GM21447 (cell line): ENCODE results near the gene KIAA0408.

Experiments
- ATAC-seq: cut with Tn5 transposase; IDR thresholded peaks from one replicate; pipeline ENCODE4 v1.9.1; 2021; ENCODE audit not compliant: unreplicated experiment

KIAA0408 gene

DNA sequence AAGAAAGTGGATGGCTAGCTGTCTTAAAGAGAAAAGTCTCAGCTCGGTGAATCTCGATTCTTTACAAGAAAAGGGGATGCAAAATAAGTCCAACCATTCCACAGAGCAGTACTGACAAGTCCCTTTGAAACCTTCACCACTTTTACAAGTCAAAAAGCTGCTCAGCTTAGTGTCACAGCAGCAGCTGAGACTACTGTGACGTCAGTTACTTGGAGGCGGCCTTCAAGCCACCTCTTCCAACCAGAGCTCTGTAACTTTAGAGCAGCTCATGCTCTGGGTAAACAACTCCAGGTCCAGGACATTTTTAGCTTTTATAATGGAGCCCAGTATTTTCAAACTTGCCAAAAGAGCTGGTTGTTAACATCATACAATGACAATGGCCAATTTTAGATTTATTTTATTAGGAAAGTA lies at the start of gene KIAA0408:
Gene KIAA0408, minus strand, starts transcription at position 159 of the 411 bp plus-strand sequence. CDS start 5,408 bp downstream, outside the sequence.
- no peak for ATAC-seq

DNA sequence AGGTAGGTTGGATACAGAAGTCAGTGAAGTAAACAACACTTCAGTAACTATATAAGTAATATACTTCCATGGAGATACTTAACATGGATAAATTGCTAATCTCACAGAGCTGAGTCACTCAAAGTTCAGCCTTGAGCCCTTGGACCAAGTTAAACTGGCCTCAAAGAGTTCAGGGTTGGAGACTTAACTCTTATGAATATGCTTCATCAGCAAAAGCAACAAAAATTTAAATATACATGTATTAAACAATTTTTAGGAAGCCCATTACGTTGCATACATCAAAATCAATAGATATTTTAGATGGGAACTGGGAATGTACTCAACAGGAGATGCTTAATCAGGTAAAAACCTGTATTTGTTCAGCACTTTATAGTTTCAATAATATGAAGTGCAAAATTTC lies 47.7 kb upstream of the KIAA0408 start:
- ATAC-seq = no peak

DNA sequence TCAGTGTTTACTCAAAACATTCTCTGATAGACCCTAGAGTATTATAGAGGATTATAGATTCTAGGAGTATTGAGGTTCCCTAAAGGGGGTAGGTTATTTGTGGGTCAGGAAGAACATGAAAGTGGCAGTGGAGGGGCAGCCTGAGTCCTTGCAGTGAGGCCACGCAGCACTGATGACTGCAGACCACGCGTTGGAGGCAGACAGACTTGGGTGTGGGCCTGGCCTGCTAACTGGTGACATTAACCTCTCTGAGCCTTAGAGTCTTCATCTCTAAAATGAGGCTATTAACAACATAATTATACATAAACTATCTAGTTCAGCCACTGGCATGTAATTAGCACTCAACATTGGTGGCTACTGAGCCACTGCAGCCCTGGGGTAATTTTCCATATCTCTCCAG lies 43.8 kb upstream of the KIAA0408 start:
- ATAC-seq = no peak

DNA sequence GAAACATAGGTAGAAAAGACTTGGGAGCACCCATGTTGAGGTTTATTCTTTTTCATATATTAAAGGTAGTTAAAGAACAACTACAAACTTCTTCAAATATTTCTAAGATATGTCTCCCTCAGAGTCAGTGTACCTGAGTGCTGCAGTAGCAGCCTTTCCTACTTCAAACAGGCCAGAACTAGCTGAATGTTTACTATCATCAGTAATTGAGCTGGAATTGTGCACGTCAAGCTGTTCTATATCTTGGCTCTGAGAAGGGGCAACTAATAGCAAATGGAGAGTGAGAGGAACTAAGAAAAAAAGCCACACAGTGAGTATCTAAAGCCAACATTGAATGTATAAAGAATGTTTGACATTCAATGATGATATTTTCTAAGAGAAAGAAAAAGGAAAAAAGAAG lies 38.2 kb upstream of the KIAA0408 start:
- ATAC-seq = no peak

DNA sequence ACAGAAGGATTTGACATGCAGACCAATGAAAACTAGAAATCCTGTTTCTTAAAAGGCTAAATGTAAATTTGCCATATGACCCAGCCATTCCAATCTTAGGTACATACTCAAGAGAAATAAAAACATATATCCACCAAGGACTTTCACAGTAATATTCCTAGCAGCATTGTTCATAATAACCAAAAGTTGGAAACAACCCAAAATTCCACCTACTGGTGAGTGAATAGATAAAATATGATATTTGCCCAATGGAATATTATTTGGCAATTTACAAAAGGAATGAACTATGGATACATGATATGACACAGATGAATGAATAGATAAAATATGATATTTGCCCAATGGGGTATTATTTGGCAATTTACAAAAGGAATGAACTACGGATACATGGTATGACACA lies 37.3 kb upstream of the KIAA0408 start:
- ATAC-seq = no peak

DNA sequence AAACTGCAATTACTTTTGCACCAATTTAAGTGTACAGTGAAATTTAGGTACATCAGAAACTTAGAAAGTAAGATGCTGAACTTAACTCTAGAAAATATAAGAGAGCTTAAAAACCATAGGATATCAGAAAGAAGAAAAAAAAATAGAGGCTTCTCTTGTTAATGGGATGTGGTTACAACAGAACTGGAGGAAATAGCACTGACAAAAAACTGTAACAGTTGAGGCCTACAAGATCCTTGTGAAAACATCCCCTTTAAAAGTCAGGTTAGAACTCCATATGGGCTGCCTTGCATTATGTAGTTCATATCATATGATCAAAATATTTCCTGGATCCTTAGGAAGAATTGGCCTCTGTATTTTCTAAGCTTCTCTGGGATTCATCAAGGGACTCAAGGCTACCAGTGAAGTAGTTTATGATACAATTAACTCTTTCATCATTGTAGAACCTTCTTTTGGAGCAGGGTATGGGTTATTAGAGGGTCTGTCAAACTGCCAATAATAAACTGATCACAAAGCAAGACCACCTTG lies 35.1 kb upstream of the KIAA0408 start:
- ATAC-seq = no peak

DNA sequence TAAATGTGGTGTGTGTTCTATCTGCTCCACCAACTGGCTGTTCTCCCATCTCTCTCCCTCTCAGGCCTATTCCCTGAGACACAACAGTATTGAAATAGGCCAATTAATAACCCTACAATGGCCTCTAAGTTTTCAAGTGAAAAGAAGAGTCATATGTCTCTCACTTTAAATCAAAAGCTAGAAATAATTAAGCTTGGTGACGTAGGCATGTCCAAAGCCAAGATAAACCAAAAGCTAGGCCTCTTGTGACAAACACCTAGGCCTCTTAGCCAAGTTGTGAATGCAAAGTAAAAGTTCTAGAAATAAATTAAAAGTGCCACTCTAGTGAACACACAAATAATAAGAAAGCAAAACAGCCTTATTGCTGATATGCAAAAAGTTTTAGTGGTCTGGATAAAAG lies 30.1 kb upstream of the KIAA0408 start:
- no peak for ATAC-seq

DNA sequence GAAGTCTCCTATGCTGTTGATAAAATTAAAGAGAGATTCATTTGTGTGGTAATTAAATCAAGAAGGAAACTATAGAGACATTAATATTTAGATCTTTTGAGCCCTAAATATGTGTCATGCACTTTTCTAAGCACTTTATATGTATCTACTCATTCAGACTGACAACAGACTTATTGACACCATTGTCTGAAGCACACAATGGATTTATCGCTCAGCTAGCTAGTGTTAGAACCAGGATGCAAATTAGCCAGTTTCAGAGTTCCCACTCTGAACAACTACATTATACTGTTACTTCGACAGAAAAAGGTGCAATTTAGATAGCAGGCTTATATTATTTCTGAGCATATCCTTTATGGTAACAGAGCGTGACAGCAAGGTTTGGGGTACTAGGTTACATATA lies 27.7 kb upstream of the KIAA0408 start:
- no peak for ATAC-seq

DNA sequence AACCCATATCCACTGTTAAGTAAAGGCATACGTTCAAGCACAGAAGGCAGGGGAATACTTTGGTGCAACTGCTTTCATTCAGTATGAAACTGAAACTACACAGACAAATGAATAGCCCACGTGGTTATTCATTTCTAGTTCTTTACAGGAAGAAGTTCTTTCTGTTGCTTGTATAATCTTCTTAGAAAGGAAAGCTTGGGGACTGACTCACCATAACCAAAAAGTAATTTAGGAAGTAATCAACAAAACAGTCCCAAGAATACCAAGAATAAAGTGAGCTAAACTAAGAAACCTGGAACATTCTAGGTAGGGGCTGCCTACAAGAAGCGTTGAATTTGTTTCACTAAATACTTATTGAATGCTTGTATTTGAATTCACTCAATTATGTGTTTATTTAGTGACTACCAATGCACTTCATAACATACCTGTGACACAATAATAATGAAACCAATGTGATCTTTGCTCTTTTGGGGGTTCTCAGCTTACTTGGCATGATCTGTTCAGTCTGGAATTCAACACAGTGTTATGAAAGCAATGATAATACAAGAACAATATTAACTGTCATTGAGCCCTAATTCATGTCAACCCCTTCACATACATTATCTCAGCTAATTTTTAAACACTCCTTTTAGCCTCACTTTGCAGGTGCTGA lies 25.1 kb upstream of the KIAA0408 start:
- peak; percentile 100 for ATAC-seq

DNA sequence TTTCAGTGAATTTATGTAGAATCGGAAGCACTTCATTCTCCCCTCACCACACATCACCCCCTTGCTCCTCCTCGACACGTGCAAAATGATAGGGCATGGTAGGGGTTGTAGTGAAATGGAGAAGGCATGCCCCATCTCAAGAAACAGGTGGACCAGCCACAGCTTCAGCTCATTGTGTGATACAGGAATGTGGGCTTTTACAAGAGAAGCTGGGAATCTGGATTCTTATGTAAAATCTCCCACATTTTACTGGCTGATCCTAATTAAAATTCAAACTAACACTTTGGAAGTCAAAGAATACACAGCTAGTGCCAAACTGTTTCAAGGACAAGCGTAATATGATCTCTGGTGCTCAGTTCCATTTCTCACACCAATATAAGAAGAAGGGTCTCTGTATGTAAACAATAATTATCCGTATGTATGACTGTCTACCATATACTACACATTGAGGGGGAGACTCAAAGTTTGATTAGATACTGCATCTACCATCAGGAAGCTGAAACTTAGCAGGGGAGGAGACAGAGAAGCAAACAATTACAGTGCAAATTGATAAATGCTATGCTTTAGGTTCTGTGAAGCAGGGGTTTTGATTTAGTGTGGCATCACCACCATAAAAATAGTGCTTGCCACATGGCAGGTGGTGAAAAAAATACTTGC lies 24.3 kb upstream of the KIAA0408 start:
- peak; percentile 16 for ATAC-seq

DNA sequence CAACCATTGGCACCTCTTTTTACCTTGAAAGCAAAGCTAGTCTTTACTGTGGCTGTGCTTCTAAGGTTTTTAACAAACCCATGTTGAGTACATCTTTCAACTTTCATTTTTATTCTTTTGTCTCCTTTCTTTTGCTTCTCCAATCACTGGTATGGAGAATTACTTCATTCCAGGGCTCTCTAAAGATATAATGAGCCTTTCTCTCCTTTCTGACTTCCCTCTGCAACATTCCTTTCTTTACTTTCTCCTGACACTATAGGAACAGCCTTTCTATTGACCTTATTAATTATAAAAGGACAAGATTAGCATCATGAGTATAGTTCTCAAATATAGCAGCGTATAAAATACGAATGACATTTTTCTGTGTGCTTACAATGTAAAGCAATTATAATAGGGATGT lies 23.1 kb upstream of the KIAA0408 start:
- no peak for ATAC-seq

DNA sequence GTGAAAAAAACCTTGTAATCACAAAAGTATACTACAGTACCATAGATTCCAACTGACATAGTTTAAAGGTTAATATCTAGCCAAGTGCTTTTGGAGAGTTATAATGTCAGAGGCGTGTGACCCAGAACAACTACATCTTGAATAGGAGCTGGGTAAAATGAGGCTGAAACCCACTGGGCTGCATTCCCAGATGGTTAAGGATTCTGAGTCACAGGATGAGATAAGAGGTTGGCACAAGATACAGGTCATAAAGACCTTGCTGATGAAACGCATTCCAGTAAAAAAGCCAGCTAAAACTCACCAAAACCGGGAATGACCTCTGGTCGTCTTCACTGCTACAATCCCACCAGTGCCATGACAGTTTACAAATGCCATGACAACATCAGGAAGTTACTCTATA lies 22.4 kb upstream of the KIAA0408 start:
- ATAC-seq = no peak

DNA sequence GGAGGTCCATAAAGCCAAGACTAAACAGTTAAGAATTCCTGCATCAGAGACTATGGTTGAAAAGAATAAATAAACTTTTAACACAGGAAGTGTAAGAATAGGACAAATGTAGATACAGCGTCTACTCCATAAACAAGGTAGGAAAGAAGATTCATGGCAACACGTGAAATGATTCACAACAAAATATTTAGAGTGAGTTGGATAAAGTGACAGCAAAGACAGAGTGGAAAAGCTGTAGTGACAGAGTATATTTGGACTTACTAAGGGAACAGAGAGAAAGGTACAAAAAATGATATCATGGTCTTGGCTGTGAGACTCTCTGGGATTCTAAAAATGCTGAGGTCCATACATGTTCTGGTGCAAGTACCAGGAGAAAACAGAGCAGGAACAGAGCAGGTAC lies 21.9 kb upstream of the KIAA0408 start:
- no peak for ATAC-seq

DNA sequence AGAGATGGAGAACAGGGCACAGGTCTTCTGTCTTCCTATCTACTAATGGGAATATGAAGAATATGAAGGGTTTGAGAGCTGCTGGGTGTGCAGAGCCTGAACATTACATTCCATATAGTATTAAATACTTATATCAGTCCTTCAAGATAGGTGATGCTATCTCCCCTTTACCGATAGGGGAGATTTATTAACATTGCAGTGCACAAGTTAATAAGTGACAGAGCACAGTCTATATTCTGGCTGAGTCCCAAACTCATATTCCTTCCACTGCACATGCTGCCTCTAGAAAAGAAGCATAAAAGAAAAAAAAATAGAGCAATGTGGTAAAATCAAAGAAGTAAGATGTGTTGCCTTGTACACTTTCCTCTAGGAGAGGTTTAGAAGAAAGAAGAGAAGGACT lies 18.5 kb upstream of the KIAA0408 start:
- no peak for ATAC-seq

DNA sequence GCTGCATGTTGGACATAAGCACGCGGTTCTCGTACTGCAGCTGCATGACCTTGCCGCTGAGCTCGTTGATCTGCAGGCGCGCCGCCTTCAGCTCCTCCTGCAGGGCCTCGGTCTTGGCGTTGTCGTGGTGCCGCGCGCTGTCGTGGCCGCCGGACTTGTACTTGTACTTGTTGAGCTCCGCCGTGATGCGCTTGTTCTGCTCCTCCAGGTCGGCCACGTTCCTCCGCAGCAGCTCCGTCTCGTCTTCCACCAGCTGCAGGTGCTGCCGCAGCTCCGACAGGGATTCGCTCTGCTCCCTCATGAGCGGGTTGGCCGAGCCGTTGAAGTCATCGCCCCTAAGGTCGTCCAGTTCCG lies 16.6 kb upstream of the KIAA0408 start:
- ATAC-seq = no peak

DNA sequence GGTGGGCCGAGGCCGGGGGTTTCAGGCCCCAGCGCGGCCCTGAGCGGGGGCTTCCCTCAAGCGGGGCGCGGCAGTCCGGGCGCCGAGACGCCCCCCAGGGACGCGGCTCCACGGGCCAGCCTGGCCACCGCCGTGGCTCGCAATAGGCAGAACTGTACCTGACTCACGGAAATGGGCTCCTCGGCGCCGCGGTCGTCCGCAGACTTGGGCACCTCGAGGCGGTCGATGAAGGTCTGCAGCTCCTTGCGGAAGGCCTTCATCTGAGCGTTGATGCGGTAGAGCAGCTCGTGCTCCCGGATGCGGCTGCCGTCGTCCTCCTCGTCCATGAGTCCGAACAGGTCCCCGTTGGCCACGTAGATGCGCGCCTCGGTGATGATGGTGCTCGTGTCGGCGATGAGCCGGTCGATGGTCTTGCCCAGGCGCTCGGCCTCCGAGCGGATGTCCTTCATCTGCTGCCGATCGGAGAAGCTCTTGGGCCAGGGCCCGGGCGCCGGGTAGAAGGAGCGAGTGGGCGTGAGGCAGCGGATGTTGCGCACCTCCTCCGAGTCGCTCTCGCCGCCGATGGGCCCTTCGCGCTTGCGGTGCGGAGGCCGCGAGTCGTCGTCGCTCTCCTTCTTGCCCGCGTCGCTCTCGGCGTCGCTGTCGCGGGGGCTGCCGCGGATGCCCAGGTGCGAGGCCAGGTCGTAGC lies 16.1 kb upstream of the KIAA0408 start:
- ATAC-seq = no peak

DNA sequence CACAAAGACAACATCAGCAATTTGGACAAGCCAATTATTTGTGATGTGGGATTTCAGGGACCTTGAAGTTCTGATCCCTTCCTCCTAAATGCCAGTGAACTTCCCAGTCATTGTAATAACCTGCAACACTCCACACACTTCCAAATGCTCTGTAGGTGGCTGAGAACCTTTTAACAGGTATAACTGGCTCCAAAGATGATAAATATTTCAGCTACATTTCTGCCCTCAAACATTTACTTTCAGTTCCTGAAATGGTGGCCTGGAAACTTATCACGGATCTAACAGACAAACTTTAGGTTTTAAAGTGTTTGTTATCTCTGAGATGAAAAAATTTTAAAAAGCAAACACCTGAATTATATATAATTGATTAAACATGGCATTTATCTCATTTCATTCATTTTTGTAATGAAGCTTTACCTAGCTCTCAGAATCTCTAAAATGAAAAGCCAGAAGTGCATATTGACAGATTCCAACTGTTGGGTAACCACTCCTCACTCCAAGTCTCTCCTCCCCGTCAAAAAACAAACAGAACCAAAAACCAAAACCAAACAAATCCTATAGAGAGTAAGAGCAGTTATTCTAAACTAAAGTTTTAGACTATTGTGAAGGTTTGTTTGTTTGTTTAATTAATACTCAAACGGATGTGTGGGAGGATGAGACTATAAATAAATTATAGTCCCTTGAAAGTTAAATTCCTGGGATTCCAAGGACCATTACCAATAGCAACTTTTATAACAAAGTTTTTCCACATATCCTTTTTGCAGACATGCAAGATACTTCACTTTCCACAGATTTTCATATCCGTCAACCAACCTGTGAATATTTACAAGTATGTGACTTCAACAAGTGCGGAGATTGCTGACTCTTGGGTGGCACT lies 12.4 kb upstream of the KIAA0408 start:
- no peak for ATAC-seq

DNA sequence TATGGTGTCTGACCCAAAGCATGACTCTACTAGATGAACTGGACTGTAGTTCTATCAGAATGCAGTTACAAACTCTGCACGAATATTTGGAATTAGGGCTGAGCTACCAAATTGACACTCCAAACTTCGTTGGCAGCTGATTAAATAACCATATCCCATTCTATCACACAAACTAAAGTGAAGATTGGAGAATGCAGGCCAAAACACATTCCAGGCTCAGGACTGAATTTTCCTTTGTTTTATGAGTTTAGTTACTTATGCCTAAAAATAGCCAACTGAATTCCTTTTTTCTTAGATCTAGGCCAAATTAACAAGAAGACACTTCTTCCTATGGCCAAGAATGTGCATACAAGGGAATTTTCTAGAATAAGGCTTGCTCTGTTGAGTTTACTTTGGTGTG lies 9.7 kb upstream of the KIAA0408 start:
- ATAC-seq = no peak

DNA sequence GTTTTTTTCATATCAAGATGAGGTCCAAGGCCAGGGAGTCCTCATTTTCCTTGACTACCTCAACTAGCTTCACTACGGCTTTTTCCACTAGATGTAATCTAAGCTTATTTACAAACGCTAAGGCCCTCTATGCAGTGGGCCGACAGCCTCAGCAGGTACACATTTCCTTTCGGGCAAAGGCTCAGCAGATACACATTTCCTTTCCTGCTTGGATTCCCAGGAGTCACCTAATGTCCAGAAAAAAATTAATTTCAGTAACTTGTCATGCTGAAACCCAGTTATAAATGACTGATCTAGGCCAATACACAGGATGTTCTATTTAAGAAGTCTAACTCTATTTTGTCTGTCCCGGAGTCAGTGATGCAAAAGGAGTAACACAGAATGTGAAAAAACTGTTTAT lies 7.2 kb upstream of the KIAA0408 start:
- ATAC-seq = no peak

DNA sequence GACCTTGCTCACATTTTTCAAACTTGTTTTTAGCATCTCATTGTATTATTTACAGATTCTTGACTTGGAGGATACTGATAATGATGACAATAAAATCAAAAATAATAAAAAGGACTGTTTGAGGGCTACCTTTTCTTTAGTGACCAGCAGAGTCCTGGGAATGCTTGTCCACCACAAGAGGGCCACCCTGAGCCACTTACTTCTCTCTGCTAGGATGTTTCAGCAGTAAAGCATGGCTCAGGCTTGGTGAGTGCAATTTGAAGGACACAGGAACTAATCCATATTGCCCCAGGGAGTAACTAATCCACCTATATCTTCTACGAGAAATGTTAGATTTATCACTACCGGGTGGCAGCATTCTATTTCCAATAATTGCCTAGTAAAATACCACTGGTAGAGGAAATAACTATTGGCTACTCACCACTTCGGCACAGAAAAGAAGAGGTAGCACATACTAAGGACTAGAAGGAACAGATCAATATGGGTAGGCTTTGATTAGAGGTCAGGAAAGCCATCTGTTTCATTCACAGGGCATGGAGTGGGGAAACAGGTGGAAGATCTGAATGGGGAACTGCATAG lies 5.8 kb upstream of the KIAA0408 start:
- ATAC-seq = peak; percentile 96
